Astrocyte of the cerebellum (primary cell): ENCODE results near the gene EIF2S3.

ENCODE experiments used
- DNase-seq: peaks from one replicate; pipeline ENCODE4 v3.0.0-alpha.2; 2011; ENCODE audit warnings: low read depth
- H3K4me3 ChIP-seq: 2 replicates; pipeline ENCODE4 v1.5.1; 2011; ENCODE audit warnings: mild to moderate bottlenecking, low read depth, low read length, moderate library complexity
- CTCF ChIP-seq: IDR thresholded peaks from 2 replicates; pipeline ENCODE4 v1.5.1; 2012; ENCODE audit warnings: low read length, low read depth, moderate library complexity, mild to moderate bottlenecking; ENCODE audit errors: missing control alignments
- in situ Hi-C: cut with HindIII; loops from 2 replicates; pipeline ENCODE4 v1.10.0; 2017; ENCODE audit warnings: low sequenced_read_pairs

Gene EIF2S3

GRCh38 chrX:24098932-24099331 lies 44.2 kb downstream of the EIF2S3 start:
- TF ChIP-seq CTCF: no peak
- in situ Hi-C loops: no loop called here

GRCh38 chrX:24099394-24099793 lies 44.6 kb downstream of the EIF2S3 start:
- no peak overlapping the region for H3K4me3 ChIP-seq
- in situ Hi-C loops: no loop called here
- no peak for TF ChIP-seq CTCF
- DNase-seq: no peak

More at GRCh38 chrX:24098932-24099331, 44.2 kb downstream of the EIF2S3 start:
- DNase-seq: no peak
- no peak overlapping the region for H3K4me3 ChIP-seq

GRCh38 chrX:24100713-24101112 lies 46.0 kb downstream of the EIF2S3 start:
- no peak for DNase-seq
- no peak overlapping the region for H3K4me3 ChIP-seq
- no peak for TF ChIP-seq CTCF
- in situ Hi-C loops: no loop called here

GRCh38 chrX:24110069-24110468 lies 55.3 kb downstream of the EIF2S3 start:
- H3K4me3 ChIP-seq: no peak overlapping the region
- DNase-seq: no peak
- in situ Hi-C loops: no loop called here
- no peak for TF ChIP-seq CTCF

- H3K4me3 ChIP-seq: no peak overlapping the region
- TF ChIP-seq CTCF: no peak
- in situ Hi-C loops: no loop called here
- DNase-seq: no peak
Measured at GRCh38 chrX:24113181-24113580, 58.4 kb downstream of the EIF2S3 start.

GRCh38 chrX:24117258-24117657 lies 62.5 kb downstream of the EIF2S3 start:
- no peak for TF ChIP-seq CTCF
- in situ Hi-C loops: no loop called here
- no peak overlapping the region for H3K4me3 ChIP-seq
- peak; percentile 44 for DNase-seq

- H3K4me3 ChIP-seq: no peak overlapping the region
- DNase-seq: no peak
- no peak for TF ChIP-seq CTCF
- in situ Hi-C loops: no loop called here
Measured at GRCh38 chrX:24124244-24124799, 69.6 kb downstream of the EIF2S3 start.
